HepG2 (cell line): ENCODE measurements around the gene LAMC1. TPM values are rescaled to one million over a fixed set of nuclear protein-coding genes. Genes with fewer than 3 reads are reported as not detected.

Source experiments
- ATAC-seq: fragments of 200-7000 bp; cut with Tn5 transposase; 3 replicates; pipeline ENCODE4 v1.9.1; 2020; ENCODE audit warnings: mild to moderate bottlenecking, moderate library complexity
- Bru-seq: library from RNA; stranded (reverse); fragments of 400-500 nt; gene quantifications from one replicate; lab custom pipeline; 2021; lab: Mats Ljungman, UMichigan
- BruChase-seq, 2 experiments: library from RNA; stranded (reverse); fragments of 400-500 nt; gene quantifications; one replicate each; lab custom pipeline; 2021; lab: Mats Ljungman, UMichigan
- BruUV-seq: library from RNA; stranded (reverse); fragments of 400-500 nt; replicated peaks from 2 replicates; lab custom pipeline; 2021; lab: Mats Ljungman, UMichigan
- CTCF ChIA-PET: fragments of 300-600 bp; formaldehyde crosslinking; extraction: SDS; loops from one replicate; lab custom pipeline; 2021; ENCODE audit warnings: low total read pairs, inconsistent platforms, low intra/inter-chr PET ratio; lab: Yijun Ruan, JAX
- POLR2A ChIA-PET: fragments of 350-600 bp; sonication (Branson Sonifier 250); formaldehyde crosslinking; loops from one replicate; lab custom pipeline; 2020; ENCODE audit warnings: antibody characterized with exemption, inconsistent platforms; lab: Yijun Ruan, JAX
- DNase-seq: peaks from one replicate; pipeline ENCODE4 v3.0.0-alpha.2; 2015; ENCODE audit warnings: low spot score
- FAIRE-seq: peaks from 3 replicates; lab custom pipeline; 2011; peaks lifted over from hg19 to GRCh38; lab: Jason Lieb, UNC
- H2AFZ ChIP-seq: one replicate; pipeline ENCODE4 v1.6.1; 2011; ENCODE audit warnings: low read length, inconsistent platforms
- H3K27ac ChIP-seq: fragments of 300-600 bp; 3 replicates; pipeline ENCODE4 v1.8.0; 2011; ENCODE audit warnings: mixed run types, mild to moderate bottlenecking, mixed read lengths, low read length, inconsistent platforms; ENCODE audit not compliant: insufficient read depth; ENCODE audit errors: extremely low read length
- H3K27me3 ChIP-seq, 2 experiments: fragments of 200-600 bp in 1 of 2; 2 replicates in 1 of 2; 3 replicates in 1 of 2; pipeline versions ENCODE4 v1.6.0 to v1.8.0; 2011; ENCODE audit warnings: low read length in 2 of 2, mild to moderate bottlenecking in 2 of 2, moderate library complexity in 2 of 2, inconsistent platforms in 1 of 2; ENCODE audit not compliant: insufficient read depth in 2 of 2, control insufficient read depth in 1 of 2
- H3K36me3 ChIP-seq, 2 experiments: fragments of 200-600 bp in 1 of 2; replicated peaks in 1 of 2; 2 replicates in 1 of 2; 3 replicates in 1 of 2; pipeline versions ENCODE4 v1.5.1 to v1.8.0; 2011; ENCODE audit warnings: low read length in 2 of 2, inconsistent platforms in 1 of 2; ENCODE audit not compliant: insufficient read depth in 2 of 2, control insufficient read depth in 1 of 2
- H3K4me1 ChIP-seq: 2 replicates; pipeline ENCODE4 v1.5.1; 2012; ENCODE audit warnings: low read length, inconsistent platforms; ENCODE audit not compliant: insufficient read depth
- H3K4me2 ChIP-seq: 2 replicates; pipeline ENCODE4 v1.6.0; 2011; ENCODE audit warnings: low read depth, low read length, inconsistent platforms
- H3K4me3 ChIP-seq, 3 experiments: fragments of 200-600 bp in 1 of 3; sonication (generic), shearing (Covaris generic) in 1 of 3; replicated peaks in 1 of 3; 2 replicates each; pipeline ENCODE4 v1.5.1; 2011 to 2016; ENCODE audit warnings: low read length in 3 of 3, inconsistent platforms in 2 of 3, low read depth in 2 of 3, mild to moderate bottlenecking in 2 of 3, control low read depth in 1 of 3, mixed read lengths in 1 of 3; ENCODE audit not compliant: insufficient read depth in 1 of 3
- H3K79me2 ChIP-seq: one replicate; pipeline ENCODE4 v1.6.1; 2011; ENCODE audit warnings: low read length, inconsistent platforms; ENCODE audit not compliant: insufficient read depth
- H3K9ac ChIP-seq: 2 replicates; pipeline ENCODE4 v1.6.0; 2011; ENCODE audit warnings: mild to moderate bottlenecking, low read depth, low read length, inconsistent platforms; ENCODE audit not compliant: insufficient read depth
- H3K9me3 ChIP-seq: 2 replicates; pipeline ENCODE4 v1.5.1; 2012; ENCODE audit warnings: mild to moderate bottlenecking, low read length
- H4K20me1 ChIP-seq: 2 replicates; pipeline ENCODE4 v1.6.0; 2011; ENCODE audit warnings: inconsistent platforms, mild to moderate bottlenecking, low read length, moderate library complexity; ENCODE audit not compliant: insufficient read depth
- ASH2L ChIP-seq: fragments of 300-600, 200-600 bp; sonication (generic); IDR thresholded peaks from 2 replicates; pipeline ENCODE4 v1.7.0; 2017; ENCODE audit warnings: low read depth, mild to moderate bottlenecking, moderate library complexity, mixed read lengths, low read length; ENCODE audit not compliant: insufficient read length
- ATF7 ChIP-seq, 2 experiments: fragments of 450-650 bp in 1 of 2; sonication (generic) in 1 of 2; formaldehyde crosslinking in 1 of 2; IDR thresholded peaks; 2 replicates each; pipeline versions ENCODE4 v1.4.0 to v1.6.1; 2016 to 2020; ENCODE audit warnings: antibody characterized with exemption in 1 of 2, mild to moderate bottlenecking in 1 of 2, missing genetic modification reagents in 1 of 2
- BCL6 ChIP-seq: IDR thresholded peaks from 2 replicates; pipeline ENCODE4 v1.6.1; 2016; ENCODE audit warnings: missing genetic modification reagents, missing compliant biosample characterization
- BORCS8-MEF2B ChIP-seq: sonication (generic); formaldehyde crosslinking; IDR thresholded peaks from 2 replicates; pipeline ENCODE4 v1.8.0; 2022; ENCODE audit warnings: mild to moderate bottlenecking, missing genetic modification reagents
- HNF4A ChIP-seq: sonication (generic); formaldehyde crosslinking; IDR thresholded peaks from 2 replicates; pipeline ENCODE4 v1.4.0; 2020; ENCODE audit warnings: missing genetic modification reagents
- HNRNPK ChIP-seq: fragments of 200-400 bp; formaldehyde crosslinking; IDR thresholded peaks from 2 replicates; pipeline ENCODE4 v1.6.1; 2018; ENCODE audit warnings: low read length, low read depth, moderate library complexity, mild to moderate bottlenecking; ENCODE audit not compliant: poor library complexity, severe bottlenecking
- POGZ ChIP-seq: sonication (generic); formaldehyde crosslinking; IDR thresholded peaks from 2 replicates; pipeline ENCODE4 v1.4.0; 2020; ENCODE audit warnings: mild to moderate bottlenecking, missing genetic modification reagents
- YY1 ChIP-seq: IDR thresholded peaks from 2 replicates; pipeline ENCODE4 v1.6.1; 2011; ENCODE audit warnings: low read length, low read depth, moderate library complexity, mild to moderate bottlenecking; ENCODE audit not compliant: insufficient read depth, insufficient replicate concordance
- ZNF205 ChIP-seq: IDR thresholded peaks from 2 replicates; pipeline ENCODE4 v1.6.1; 2018; ENCODE audit warnings: missing biosample characterization, missing genetic modification reagents
- WGBS: methylation state at CpG from one replicate; pipeline ENCODE4 v1.1.6; 2017; ENCODE audit warnings: low lambda C conversion rate; 5-methylcytosine and 5-hydroxymethylcytosine counted together
- in situ Hi-C: cut with HindIII; loops from 2 replicates; pipeline ENCODE4 v1.10.0; 2017; ENCODE audit warnings: low pct_unique_long_range_greater_than_20kb; ENCODE audit not compliant: extremely low pct_ligation_motif_present
- intact Hi-C: fragments of 100-400 bp; cut with micrococcal nuclease; formaldehyde crosslinking; loops from one replicate; pipeline ENCODE4 v1.10.0; 2022; ENCODE audit not compliant: unreplicated experiment
- long read RNA-seq, 2 experiments: library from RNA in 1 of 2; library from polyadenylated mRNA in 1 of 2; stranded (forward) in 1 of 2; unstranded in 1 of 2; transcript quantifications; one replicate each; pipeline ENCODE4 v2.0.0, GENCODE V29; 2019 to 2022
- polyA minus RNA-seq, 3 experiments: library from RNA; depleted of rRNA, polyadenylated mRNA; stranded (reverse); fragments of >200 nt; gene quantifications; 2 replicates each; pipeline ENCODE4 v1.2.3, GENCODE V29; 2011; ENCODE audit warnings: low replicate concordance in 1 of 3
- polyA plus RNA-seq, 8 experiments: library from polyadenylated mRNA; depleted of rRNA in 3 of 8; stranded (reverse) in 7 of 8; unstranded in 1 of 8; fragments of >200 nt; fragmentation: Illumina TruSeq in 4 of 8; extraction: Trizol in 4 of 8; gene quantifications; 2 replicates each; pipeline versions ENCODE4 v1.2.1 to v1.2.3, GENCODE V29; 2011 to 2016; ENCODE audit warnings: low read depth in 4 of 8, missing spikeins in 1 of 8, mixed read lengths in 1 of 8; ENCODE audit not compliant: insufficient read depth in 1 of 8
- total RNA-seq, 5 experiments: library from RNA; depleted of rRNA; stranded (reverse); fragments of >200 nt; fragmentation: Illumina TruSeq; extraction: Trizol; gene quantifications; 2 replicates each; pipeline ENCODE4 v1.2.3, GENCODE V29; 2016; ENCODE audit warnings: low read depth in 1 of 5
- TF ChIP-seq, protein P1 (sequence below), 2 experiments: IDR thresholded peaks; 2 replicates each; pipeline ENCODE4 v1.6.1; 2011 to 2012; ENCODE audit warnings: low read length in 2 of 2, borderline replicate concordance in 1 of 2, low read depth in 1 of 2, mild to moderate bottlenecking in 1 of 2, moderate library complexity in 1 of 2
- TF ChIP-seq, protein P2 (sequence below): conservative IDR thresholded peaks from 2 replicates; pipeline ENCODE4 v1.6.1; 2018; ENCODE audit warnings: missing genetic modification reagents

LAMC1 gene
- 70.8 and 137 TPM in 2 replicates for total RNA-seq (2016; rRNA removed; fragmentation: Illumina TruSeq; extraction: Trizol)
- 5.9 and 6.2 TPM in 2 replicates for total RNA-seq (2016; cell fraction: cytosol; rRNA removed; fragmentation: Illumina TruSeq; extraction: Trizol; ENCODE audit: low read depth)
- total RNA-seq (2016; cell fraction: insoluble cytoplasmic fraction; rRNA removed; fragmentation: Illumina TruSeq; extraction: Trizol): 60.9 and 135 TPM in 2 replicates
- total RNA-seq (2016; cell fraction: membrane; rRNA removed; fragmentation: Illumina TruSeq; extraction: Trizol): 19.6 and 19.9 TPM in 2 replicates
- 154 and 181 TPM in 2 replicates for total RNA-seq (2016; cell fraction: nucleus; rRNA removed; fragmentation: Illumina TruSeq; extraction: Trizol)
- 56.7 and 58.5 TPM in 2 replicates for polyA plus RNA-seq (2011; rRNA removed)
- polyA plus RNA-seq (2011; cell fraction: cytosol; rRNA removed): 36.7 and 50.0 TPM in 2 replicates
- polyA plus RNA-seq (2011; cell fraction: nucleus; rRNA removed): 47.5 and 52.1 TPM in 2 replicates
- polyA plus RNA-seq (2012): 64.4 and 72.6 TPM in 2 replicates
- polyA plus RNA-seq (2016; cell fraction: cytosol; fragmentation: Illumina TruSeq; extraction: Trizol; ENCODE audit: low read depth): 3.1 and 4.6 TPM in 2 replicates
- 51.9 and 63.2 TPM in 2 replicates for polyA plus RNA-seq (2016; cell fraction: insoluble cytoplasmic fraction; fragmentation: Illumina TruSeq; extraction: Trizol; ENCODE audit: low read depth)
- polyA plus RNA-seq (2016; cell fraction: membrane; fragmentation: Illumina TruSeq; extraction: Trizol; ENCODE audit: low read depth): 6.2 and 7.9 TPM in 2 replicates
- polyA plus RNA-seq (2016; cell fraction: nucleus; fragmentation: Illumina TruSeq; extraction: Trizol; ENCODE audit: insufficient read depth, low read depth): 149 and 151 TPM in 2 replicates
- polyA minus RNA-seq (2011; rRNA and poly(A)+ RNA removed; ENCODE audit: low replicate concordance): 51.7 and 216 TPM in 2 replicates
- polyA minus RNA-seq (2011; cell fraction: cytosol; rRNA and poly(A)+ RNA removed): 64.0 and 66.5 TPM in 2 replicates
- polyA minus RNA-seq (2011; cell fraction: nucleus; rRNA and poly(A)+ RNA removed): 102 and 112 TPM in 2 replicates
- Bru-seq, nascent RNA: percentile 92 among the genes with signal in this experiment
- BruChase-seq, experiment 1, labeled RNA remaining after a 6-hour chase: percentile 88 among the genes with signal in this experiment
- BruChase-seq, experiment 2, labeled RNA remaining after a 2-hour chase: percentile 86 among the genes with signal in this experiment
- long read RNA-seq, experiment 1, full-length matches to known transcripts: 2 of 33 reads
- long read RNA-seq, experiment 1, partial matches to known transcripts: 25 of 33 reads
- long read RNA-seq, experiment 1, other reads (novel, unspliced or antisense): 6 of 33 reads
- long read RNA-seq, experiment 2, full-length matches to known transcripts: 51 of 216 reads
- long read RNA-seq, experiment 2, partial matches to known transcripts: 79 of 216 reads
- long read RNA-seq, experiment 2, other reads (novel, unspliced or antisense): 86 of 216 reads

DNA sequence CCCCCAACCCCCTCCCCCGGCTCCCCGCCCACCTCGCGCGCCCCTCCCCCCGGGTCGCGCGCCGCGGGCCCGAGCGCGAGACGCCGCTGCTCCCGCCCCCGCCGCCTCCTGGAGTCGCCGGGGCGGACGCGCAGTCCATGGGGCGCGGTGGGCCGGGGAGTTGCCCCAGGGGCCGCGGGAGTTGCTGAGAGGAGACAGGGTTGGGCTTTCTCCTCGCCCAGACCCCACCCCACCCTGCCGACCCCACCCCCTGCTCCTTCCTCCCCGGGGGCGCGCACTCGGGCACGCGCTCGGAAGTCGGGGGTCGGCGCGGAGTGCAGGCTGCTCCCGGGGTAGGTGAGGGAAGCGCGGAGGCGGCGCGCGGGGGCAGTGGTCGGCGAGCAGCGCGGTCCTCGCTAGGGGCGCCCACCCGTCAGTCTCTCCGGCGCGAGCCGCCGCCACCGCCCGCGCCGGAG, at the start of gene LAMC1:
LAMC1 (plus strand) TSS at position 275 of the 455 bp plus-strand sequence. CDS start 297 bp downstream, outside the sequence.
- peaks cover 41% of the 10 kb centered on the region for H3K79me2 ChIP-seq
- H3K36me3 ChIP-seq: no peaks in the 10 kb centered on the region
- H3K4me3 ChIP-seq: peak within 1 kb of the TSS; percentile 81 to 95 (median 90)
- peak within 1 kb of the TSS; percentile 85 for H3K4me2 ChIP-seq
- peaks cover 53% of the 10 kb centered on the region for H3K4me1 ChIP-seq
- H3K27ac ChIP-seq: peak within 1 kb of the TSS; percentile 92
- in situ Hi-C loops: no loop called here
- peak within 1 kb of the TSS; percentile 93 for H2AFZ ChIP-seq
- DNase-seq: peak; percentile 81
- no peaks in the 10 kb centered on the region for H3K27me3 ChIP-seq
- BruUV-seq: no TSS peak
- intact Hi-C loops: loop anchor here (5.0 kb wide), 2 partner anchors 114 to 204 kb away; no protein-coding TSS in a partner anchor
- ChIA-PET POLR2A (interaction anchor here (0.6 to 1.2 kb wide), 2 partner anchors 116 to 202 kb away, joined by 3 to 4 read pairs; no protein-coding TSS in a partner anchor), CTCF (interaction anchor here (2.3 kb wide), 1 partner anchor 61 kb away, joined by 10 read pairs; no protein-coding TSS in a partner anchor)
- no peaks in the 10 kb centered on the region for H3K9me3 ChIP-seq
- ATAC-seq: peak; percentile 76
- 3% methylated on average over 29 of the region's 65 CpGs for WGBS
- H3K9ac ChIP-seq: peak within 1 kb of the TSS; percentile 84
- FAIRE-seq: no peak
- no peaks in the 10 kb centered on the region for H4K20me1 ChIP-seq
- TF ChIP-seq, protein P1, sequence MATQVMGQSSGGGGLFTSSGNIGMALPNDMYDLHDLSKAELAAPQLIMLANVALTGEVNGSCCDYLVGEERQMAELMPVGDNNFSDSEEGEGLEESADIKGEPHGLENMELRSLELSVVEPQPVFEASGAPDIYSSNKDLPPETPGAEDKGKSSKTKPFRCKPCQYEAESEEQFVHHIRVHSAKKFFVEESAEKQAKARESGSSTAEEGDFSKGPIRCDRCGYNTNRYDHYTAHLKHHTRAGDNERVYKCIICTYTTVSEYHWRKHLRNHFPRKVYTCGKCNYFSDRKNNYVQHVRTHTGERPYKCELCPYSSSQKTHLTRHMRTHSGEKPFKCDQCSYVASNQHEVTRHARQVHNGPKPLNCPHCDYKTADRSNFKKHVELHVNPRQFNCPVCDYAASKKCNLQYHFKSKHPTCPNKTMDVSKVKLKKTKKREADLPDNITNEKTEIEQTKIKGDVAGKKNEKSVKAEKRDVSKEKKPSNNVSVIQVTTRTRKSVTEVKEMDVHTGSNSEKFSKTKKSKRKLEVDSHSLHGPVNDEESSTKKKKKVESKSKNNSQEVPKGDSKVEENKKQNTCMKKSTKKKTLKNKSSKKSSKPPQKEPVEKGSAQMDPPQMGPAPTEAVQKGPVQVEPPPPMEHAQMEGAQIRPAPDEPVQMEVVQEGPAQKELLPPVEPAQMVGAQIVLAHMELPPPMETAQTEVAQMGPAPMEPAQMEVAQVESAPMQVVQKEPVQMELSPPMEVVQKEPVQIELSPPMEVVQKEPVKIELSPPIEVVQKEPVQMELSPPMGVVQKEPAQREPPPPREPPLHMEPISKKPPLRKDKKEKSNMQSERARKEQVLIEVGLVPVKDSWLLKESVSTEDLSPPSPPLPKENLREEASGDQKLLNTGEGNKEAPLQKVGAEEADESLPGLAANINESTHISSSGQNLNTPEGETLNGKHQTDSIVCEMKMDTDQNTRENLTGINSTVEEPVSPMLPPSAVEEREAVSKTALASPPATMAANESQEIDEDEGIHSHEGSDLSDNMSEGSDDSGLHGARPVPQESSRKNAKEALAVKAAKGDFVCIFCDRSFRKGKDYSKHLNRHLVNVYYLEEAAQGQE (IDR thresholded peaks at IDR 0.05; ENCODE audit: borderline replicate concordance in 1 of 2, low read depth in 1 of 2, low read length in 2 of 2): 0 out of 4 replicates have a peak, but pooled peaks of 1 of the 2 experiments have one; percentile 20
- TF ChIP-seq, protein P2, sequence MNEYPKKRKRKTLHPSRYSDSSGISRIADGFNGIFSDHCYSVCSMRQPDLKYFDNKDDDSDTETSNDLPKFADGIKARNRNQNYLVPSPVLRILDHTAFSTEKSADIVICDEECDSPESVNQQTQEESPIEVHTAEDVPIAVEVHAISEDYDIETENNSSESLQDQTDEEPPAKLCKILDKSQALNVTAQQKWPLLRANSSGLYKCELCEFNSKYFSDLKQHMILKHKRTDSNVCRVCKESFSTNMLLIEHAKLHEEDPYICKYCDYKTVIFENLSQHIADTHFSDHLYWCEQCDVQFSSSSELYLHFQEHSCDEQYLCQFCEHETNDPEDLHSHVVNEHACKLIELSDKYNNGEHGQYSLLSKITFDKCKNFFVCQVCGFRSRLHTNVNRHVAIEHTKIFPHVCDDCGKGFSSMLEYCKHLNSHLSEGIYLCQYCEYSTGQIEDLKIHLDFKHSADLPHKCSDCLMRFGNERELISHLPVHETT (CRISPR knock-in tag): 0 out of 2 replicates have a peak, but pooled peaks have one; percentile 22
- TF ChIP-seq ZNF205 (CRISPR knock-in tag) (no peak), BCL6 (CRISPR knock-in tag) (no peak), POGZ (CRISPR knock-in tag) (no peak), BORCS8-MEF2B (CRISPR knock-in tag) (no peak), YY1 (peak; percentile 30), HNF4A (CRISPR knock-in tag) (no peak), ATF7 (IDR thresholded peaks at IDR 0.05) (no peak), ATF7 (CRISPR knock-in tag; IDR thresholded peaks at IDR 0.05) (no peak), HNRNPK (peak; percentile 24), ASH2L (peak; percentile 18)
